Memory B cell (primary cell): Measurements from ENCODE around the gene FAM47B.

Source experiments
- ATAC-seq: fragments of 150-1000 bp; cut with Tn5 transposase; 2 replicates; pipeline ENCODE4 v1.10.0; 2021; ENCODE audit warnings: low read depth, mild to moderate bottlenecking, moderate library complexity
- DNase-seq, 2 donors: peaks; one replicate each; pipeline ENCODE4 v3.0.0; 2022; ENCODE audit warnings: low spot score in 2 of 2
- H3K27ac Mint-ChIP-seq: one replicate; pipeline ENCODE4 v1.8.0; 2022; ENCODE audit warnings: mild to moderate bottlenecking, moderate library complexity, mixed read lengths
- H3K27me3 Mint-ChIP-seq: one replicate; pipeline ENCODE4 v1.8.0; 2022; ENCODE audit warnings: mixed read lengths
- H3K36me3 Mint-ChIP-seq: one replicate; pipeline ENCODE4 v1.8.0; 2022; ENCODE audit warnings: mild to moderate bottlenecking, mixed read lengths
- H3K4me1 Mint-ChIP-seq: one replicate; pipeline ENCODE4 v1.8.0; 2022; ENCODE audit warnings: mixed read lengths
- H3K4me3 Mint-ChIP-seq: one replicate; pipeline ENCODE4 v1.8.0; 2022; ENCODE audit warnings: mild to moderate bottlenecking, moderate library complexity, mixed read lengths
- H3K9me3 Mint-ChIP-seq: one replicate; pipeline ENCODE4 v1.8.0; 2022; ENCODE audit warnings: mixed read lengths

The FAM47B gene

GRCh38 chrX:34942496-34942895 lies at the start of gene FAM47B:
Gene FAM47B (plus strand): TSS chrX:34942796. CDS start chrX:34942832, 36 bp downstream.
- Mint-ChIP-seq H3K27ac (no peak within 1 kb of the TSS), H3K4me1 (no peaks in the 10 kb centered on the region), H3K4me3 (no peak within 1 kb of the TSS), H3K9me3 (peaks cover 2% of the 10 kb centered on the region), H3K36me3 (no peaks in the 10 kb centered on the region), H3K27me3 (no peaks in the 10 kb centered on the region)
- ATAC-seq (no peak), DNase-seq (no peak)

- no peak for DNase-seq
- no peaks in the 10 kb centered on the region for H3K4me1 Mint-ChIP-seq
Measured at GRCh38 chrX:34893741-34894140, 48.9 kb upstream of the FAM47B start.

GRCh38 chrX:34900691-34901090 lies 41.9 kb upstream of the FAM47B start:
- H3K27ac Mint-ChIP-seq = no peak overlapping the region
- peaks cover 5% of the 10 kb centered on the region for H3K9me3 Mint-ChIP-seq
- ATAC-seq = no peak
- no peaks in the 10 kb centered on the region for H3K4me1 Mint-ChIP-seq
- H3K36me3 Mint-ChIP-seq = no peaks in the 10 kb centered on the region
- H3K4me3 Mint-ChIP-seq = no peak overlapping the region
- no peak for DNase-seq
- no peaks in the 10 kb centered on the region for H3K27me3 Mint-ChIP-seq

More at GRCh38 chrX:34893741-34894140, 48.9 kb upstream of the FAM47B start:
- Mint-ChIP-seq H3K4me3 (no peak overlapping the region), H3K27me3 (no peaks in the 10 kb centered on the region), H3K27ac (no peak overlapping the region), H3K9me3 (peaks cover 3% of the 10 kb centered on the region), H3K36me3 (no peaks in the 10 kb centered on the region)
- no peak for ATAC-seq

- H3K36me3 Mint-ChIP-seq = no peaks in the 10 kb centered on the region
- H3K27me3 Mint-ChIP-seq = no peaks in the 10 kb centered on the region
Measured at GRCh38 chrX:34901761-34902160, 40.8 kb upstream of the FAM47B start.

GRCh38 chrX:34903316-34903715 lies 39.3 kb upstream of the FAM47B start:
- H3K27me3 Mint-ChIP-seq = no peaks in the 10 kb centered on the region
- H3K27ac Mint-ChIP-seq = no peak overlapping the region
- no peak overlapping the region for H3K4me3 Mint-ChIP-seq
- peaks cover 7% of the 10 kb centered on the region for H3K9me3 Mint-ChIP-seq
- H3K4me1 Mint-ChIP-seq = no peaks in the 10 kb centered on the region
- DNase-seq (no peak), ATAC-seq (no peak)
- H3K36me3 Mint-ChIP-seq = no peaks in the 10 kb centered on the region

More at GRCh38 chrX:34901761-34902160, 40.8 kb upstream of the FAM47B start:
- Mint-ChIP-seq H3K9me3 (peaks cover 5% of the 10 kb centered on the region), H3K27ac (no peak overlapping the region), H3K4me3 (no peak overlapping the region), H3K4me1 (no peaks in the 10 kb centered on the region)
- DNase-seq (no peak), ATAC-seq (no peak)

- Mint-ChIP-seq H3K27ac (no peak overlapping the region), H3K9me3 (peaks cover 6% of the 10 kb centered on the region), H3K4me1 (no peaks in the 10 kb centered on the region), H3K27me3 (no peaks in the 10 kb centered on the region), H3K4me3 (no peak overlapping the region), H3K36me3 (no peaks in the 10 kb centered on the region)
- ATAC-seq (no peak), DNase-seq (no peak)
Measured at GRCh38 chrX:34909151-34909550, 33.4 kb upstream of the FAM47B start.

- Mint-ChIP-seq H3K36me3 (no peaks in the 10 kb centered on the region), H3K4me1 (no peaks in the 10 kb centered on the region), H3K27ac (no peak overlapping the region), H3K9me3 (peaks cover 2% of the 10 kb centered on the region), H3K27me3 (no peaks in the 10 kb centered on the region), H3K4me3 (no peak overlapping the region)
- no peak for DNase-seq
- ATAC-seq = no peak
Measured at GRCh38 chrX:34915463-34916225, 27.0 kb upstream of the FAM47B start.

GRCh38 chrX:34917146-34917545 lies 25.4 kb upstream of the FAM47B start:
- no peak overlapping the region for H3K27ac Mint-ChIP-seq
- no peaks in the 10 kb centered on the region for H3K4me1 Mint-ChIP-seq
- peaks cover 2% of the 10 kb centered on the region for H3K9me3 Mint-ChIP-seq
- DNase-seq (no peak), ATAC-seq (no peak)
- H3K36me3 Mint-ChIP-seq = no peaks in the 10 kb centered on the region
- H3K27me3 Mint-ChIP-seq = no peaks in the 10 kb centered on the region
- H3K4me3 Mint-ChIP-seq = no peak overlapping the region

GRCh38 chrX:34918091-34918736 lies 24.4 kb upstream of the FAM47B start:
- DNase-seq = no peak
- no peak for ATAC-seq
- Mint-ChIP-seq H3K27me3 (no peaks in the 10 kb centered on the region), H3K9me3 (peaks cover 2% of the 10 kb centered on the region), H3K4me1 (no peaks in the 10 kb centered on the region), H3K36me3 (no peaks in the 10 kb centered on the region), H3K27ac (no peak overlapping the region), H3K4me3 (no peak overlapping the region)

- peaks cover 2% of the 10 kb centered on the region for H3K9me3 Mint-ChIP-seq
Measured at GRCh38 chrX:34918856-34919255, 23.7 kb upstream of the FAM47B start.

GRCh38 chrX:34927866-34928265 lies 14.7 kb upstream of the FAM47B start:
- no peaks in the 10 kb centered on the region for H3K36me3 Mint-ChIP-seq
- no peaks in the 10 kb centered on the region for H3K4me1 Mint-ChIP-seq
- no peak for ATAC-seq
- peaks cover 1% of the 10 kb centered on the region for H3K27me3 Mint-ChIP-seq
- no peak for DNase-seq
- no peak overlapping the region for H3K4me3 Mint-ChIP-seq
- no peak overlapping the region for H3K27ac Mint-ChIP-seq
- H3K9me3 Mint-ChIP-seq = peaks cover 1% of the 10 kb centered on the region

More at GRCh38 chrX:34918856-34919255, 23.7 kb upstream of the FAM47B start:
- DNase-seq (no peak), ATAC-seq (no peak)
- Mint-ChIP-seq H3K27me3 (no peaks in the 10 kb centered on the region), H3K36me3 (no peaks in the 10 kb centered on the region), H3K4me1 (no peaks in the 10 kb centered on the region), H3K27ac (no peak overlapping the region), H3K4me3 (no peak overlapping the region)

GRCh38 chrX:34943235-34943634 lies 639 bp downstream of the FAM47B start:
- Mint-ChIP-seq H3K4me3 (no peak overlapping the region), H3K36me3 (no peaks in the 10 kb centered on the region), H3K27me3 (no peaks in the 10 kb centered on the region), H3K9me3 (peaks cover 2% of the 10 kb centered on the region), H3K4me1 (no peaks in the 10 kb centered on the region), H3K27ac (no peak overlapping the region)
- DNase-seq (no peak), ATAC-seq (no peak)

- DNase-seq = no peak
- Mint-ChIP-seq H3K9me3 (peaks cover 1% of the 10 kb centered on the region), H3K4me1 (no peaks in the 10 kb centered on the region), H3K27me3 (no peaks in the 10 kb centered on the region), H3K27ac (no peak overlapping the region), H3K4me3 (no peak overlapping the region), H3K36me3 (no peaks in the 10 kb centered on the region)
- ATAC-seq = no peak
Measured at GRCh38 chrX:34956916-34957315, 14.3 kb downstream of the FAM47B start.

GRCh38 chrX:34961662-34962061 lies 19.1 kb downstream of the FAM47B start:
- DNase-seq (no peak), ATAC-seq (no peak)
- Mint-ChIP-seq H3K27ac (no peak overlapping the region), H3K4me1 (no peaks in the 10 kb centered on the region), H3K27me3 (no peaks in the 10 kb centered on the region), H3K36me3 (no peaks in the 10 kb centered on the region), H3K4me3 (no peak overlapping the region), H3K9me3 (peaks cover 1% of the 10 kb centered on the region)

- Mint-ChIP-seq H3K36me3 (no peaks in the 10 kb centered on the region), H3K27ac (no peak overlapping the region), H3K9me3 (no peaks in the 10 kb centered on the region), H3K4me1 (no peaks in the 10 kb centered on the region), H3K27me3 (no peaks in the 10 kb centered on the region), H3K4me3 (no peak overlapping the region)
- DNase-seq = no peak
- ATAC-seq = no peak
Measured at GRCh38 chrX:34972206-34972605, 29.6 kb downstream of the FAM47B start.
